GM23338 (cell line): ENCODE data around the gene ECSCR. TPM values are rescaled to one million over a fixed set of nuclear protein-coding genes. Genes with fewer than 3 reads are reported as not detected.
"Not testable (repeated sequence)": the region's sequence is repeated elsewhere in the genome, so short reads cannot be mapped to it uniquely, and the experiment has no call there.

Source experiments
- ATAC-seq: fragments of 200-7000 bp; cut with Tn5 transposase; 3 replicates; pipeline ENCODE4 v1.9.1; 2020
- DNase-seq: peaks from one replicate; pipeline ENCODE4 v3.0.0-alpha.2; 2015; ENCODE audit warnings: low spot score
- H2AFZ ChIP-seq: fragments of 200-600 bp; sonication (generic); 2 replicates; pipeline ENCODE4 v1.8.0; 2016; ENCODE audit warnings: antibody characterized with exemption, mild to moderate bottlenecking, moderate library complexity
- H3F3A ChIP-seq: fragments of 200-600 bp; sonication (generic); replicated peaks from 2 replicates; pipeline ENCODE4 v1.8.0; 2017; ENCODE audit warnings: antibody characterized with exemption, mixed run types, low read depth
- H3K27ac ChIP-seq: fragments of 200-600 bp; sonication (generic); 2 replicates; pipeline ENCODE4 v1.6.1; 2016; ENCODE audit warnings: low read depth
- H3K27me3 ChIP-seq: fragments of 200-600 bp; sonication (generic); 2 replicates; pipeline ENCODE4 v1.8.0; 2016; ENCODE audit warnings: mild to moderate bottlenecking, mixed run types, moderate library complexity; ENCODE audit not compliant: insufficient read depth
- H3K36me3 ChIP-seq: fragments of 200-600 bp; sonication (generic); 2 replicates; pipeline ENCODE4 v1.8.0; 2016; ENCODE audit warnings: mild to moderate bottlenecking; ENCODE audit not compliant: insufficient read depth
- H3K4me1 ChIP-seq: fragments of 200-600 bp; sonication (generic); 2 replicates; pipeline ENCODE4 v1.8.0; 2016; ENCODE audit warnings: mild to moderate bottlenecking, moderate library complexity; ENCODE audit not compliant: insufficient read depth
- H3K4me2 ChIP-seq: fragments of 200-600 bp; sonication (generic); 2 replicates; pipeline ENCODE4 v1.7.1; 2017; ENCODE audit warnings: mixed run types
- H3K4me3 ChIP-seq: fragments of 200-600 bp; sonication (generic); 2 replicates; pipeline ENCODE4 v1.6.1; 2016; ENCODE audit warnings: mixed run types
- H3K79me2 ChIP-seq: fragments of 200-600 bp; sonication (generic); replicated peaks from 2 replicates; pipeline ENCODE4 v1.8.0; 2017; ENCODE audit warnings: mild to moderate bottlenecking; ENCODE audit not compliant: insufficient read depth
- H3K9me2 ChIP-seq: fragments of 200-600 bp; sonication (generic); 2 replicates; pipeline ENCODE4 v1.8.0; 2017; ENCODE audit not compliant: insufficient read depth
- H4K20me1 ChIP-seq: fragments of 200-600 bp; sonication (generic); replicated peaks from 2 replicates; pipeline ENCODE4 v1.8.0; 2017; ENCODE audit warnings: mild to moderate bottlenecking; ENCODE audit not compliant: insufficient read depth
- H3K27ac Mint-ChIP-seq: 2 replicates; pipeline ENCODE4 v1.8.0; 2020; ENCODE audit warnings: inconsistent platforms, mild to moderate bottlenecking, moderate library complexity, mixed read lengths
- H3K27me3 Mint-ChIP-seq: 3 replicates; pipeline ENCODE4 v1.8.0; 2022; ENCODE audit warnings: low read depth, mild to moderate bottlenecking, moderate library complexity, mixed read lengths, inconsistent platforms; ENCODE audit not compliant: insufficient read depth, poor library complexity
- H3K36me3 Mint-ChIP-seq: 3 replicates; pipeline ENCODE4 v1.8.0; 2021; ENCODE audit warnings: low read depth, mild to moderate bottlenecking, inconsistent platforms, moderate library complexity, mixed read lengths
- H3K4me1 Mint-ChIP-seq: 3 replicates; pipeline ENCODE4 v1.8.0; 2020; ENCODE audit warnings: mild to moderate bottlenecking, inconsistent platforms, mixed read lengths
- H3K4me3 Mint-ChIP-seq: 3 replicates; pipeline ENCODE4 v1.8.0; 2021; ENCODE audit warnings: moderate library complexity, mild to moderate bottlenecking, inconsistent platforms, mixed read lengths
- H3K9me3 Mint-ChIP-seq: 3 replicates; pipeline ENCODE4 v1.8.0; 2020; ENCODE audit warnings: moderate library complexity, mild to moderate bottlenecking, inconsistent platforms, mixed read lengths
- CREB1 ChIP-seq: fragments of 250-450 bp; sonication (Bioruptor Pico); IDR thresholded peaks from 2 replicates; pipeline ENCODE4 v1.5.0; 2020; ENCODE audit warnings: low read depth, mild to moderate bottlenecking, moderate library complexity
- NANOG ChIP-seq: IDR thresholded peaks from 2 replicates; pipeline ENCODE4 v1.6.1; 2016; ENCODE audit warnings: antibody characterized with exemption, borderline replicate concordance
- STAT1 ChIP-seq: IDR thresholded peaks from one replicate; pipeline ENCODE4 v1.6.1; 2016; ENCODE audit warnings: antibody characterized with exemption; ENCODE audit not compliant: unreplicated experiment
- ZNF114 ChIP-seq: fragments of 250-450 bp; sonication (Bioruptor Pico); IDR thresholded peaks from 2 replicates; pipeline ENCODE4 v1.5.0; 2020; ENCODE audit warnings: mild to moderate bottlenecking, moderate library complexity
- polyA plus RNA-seq: library from polyadenylated mRNA; unstranded; fragments of >200 nt; fragmentation: Nextera tagmentation; extraction: Ambion mirVana; gene quantifications from 2 replicates; pipeline ENCODE4 v1.2.1, GENCODE V29; 2016
- total RNA-seq: library from RNA; depleted of rRNA; stranded (reverse); fragments of >200 nt; shearing (Covaris generic); gene quantifications from 2 replicates; pipeline ENCODE4 v1.2.3, GENCODE V29; 2014
- TF ChIP-seq, protein P1 (sequence below), 2 experiments: fragments of 200-600 bp in 1 of 2; sonication (generic) in 1 of 2; conservative IDR thresholded peaks; 2 replicates each; pipeline versions ENCODE4 v1.5.1 to v1.6.1; 2016 to 2017; ENCODE audit warnings: antibody characterized with exemption in 2 of 2, low read depth in 2 of 2, mild to moderate bottlenecking in 2 of 2, moderate library complexity in 1 of 2
- TF ChIP-seq, protein P2 (sequence below): fragments of 250-450 bp; sonication (Bioruptor Pico); IDR thresholded peaks from 2 replicates; pipeline ENCODE4 v1.5.0; 2020; ENCODE audit warnings: mild to moderate bottlenecking, moderate library complexity

The ECSCR gene
- total and polyA plus RNA-seq, 2 experiments from 2014 or later: 2.2 to 2.6 TPM

DNA sequence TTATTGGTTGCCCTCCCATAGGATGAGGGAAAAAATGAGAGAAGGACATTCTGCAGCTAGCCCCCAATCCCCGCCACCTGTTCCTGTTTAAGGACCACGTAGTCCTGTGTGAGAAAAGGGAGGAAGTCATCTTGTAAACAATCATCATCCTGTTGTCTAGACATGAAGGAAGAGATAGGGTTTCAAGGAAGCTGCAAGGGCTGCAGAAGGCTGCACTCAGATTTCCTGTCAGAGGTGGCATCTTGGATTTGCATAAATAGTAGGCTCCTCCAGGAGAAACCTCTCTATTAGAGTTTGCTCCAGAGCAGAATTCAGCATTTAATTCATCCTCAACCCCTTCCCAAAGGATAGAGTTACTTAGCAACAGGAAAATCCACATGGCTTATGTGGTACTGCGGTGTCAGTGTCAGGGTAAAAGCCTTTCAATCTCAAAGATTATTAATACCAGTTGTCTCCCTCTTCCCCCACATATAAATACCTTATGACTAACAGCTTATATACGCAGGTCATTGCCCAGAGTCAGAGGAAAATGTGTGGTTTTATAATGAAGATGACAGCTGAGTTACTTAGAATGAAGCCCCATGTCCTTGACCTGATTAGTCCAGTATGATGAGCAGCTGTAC lies 18.6 kb downstream of the ECSCR start:
- 0 out of 2 replicates have a peak overlapping the region, but pooled peaks have one; percentile 43 for H2AFZ ChIP-seq
- H3K9me2 ChIP-seq: no peaks in the 10 kb centered on the region
- no peaks in the 10 kb centered on the region for H3K9me3 Mint-ChIP-seq
- no peaks in the 10 kb centered on the region for H3K79me2 ChIP-seq
- no peak overlapping the region for H3K4me3 ChIP-seq
- no peak overlapping the region for H3K4me3 Mint-ChIP-seq
- H4K20me1 ChIP-seq: no peaks in the 10 kb centered on the region
- peaks cover 10% of the 10 kb centered on the region; the same call in 1 of the 2 replicates for H3K4me1 ChIP-seq
- no peaks in the 10 kb centered on the region for H3K27me3 ChIP-seq
- ATAC-seq: no peak
- no peak overlapping the region for H3K27ac Mint-ChIP-seq
- TF ChIP-seq STAT1: no peak
- H3K36me3 ChIP-seq: no peaks in the 10 kb centered on the region
- no peak overlapping the region for H3K27ac ChIP-seq
- H3F3A ChIP-seq: no peaks in the 10 kb centered on the region
- peaks cover 10% of the 10 kb centered on the region for H3K27me3 Mint-ChIP-seq
- no peak for DNase-seq
- H3K4me1 Mint-ChIP-seq: peaks cover 13% of the 10 kb centered on the region
- no peaks in the 10 kb centered on the region for H3K36me3 Mint-ChIP-seq
- H3K4me2 ChIP-seq: no peak overlapping the region

DNA sequence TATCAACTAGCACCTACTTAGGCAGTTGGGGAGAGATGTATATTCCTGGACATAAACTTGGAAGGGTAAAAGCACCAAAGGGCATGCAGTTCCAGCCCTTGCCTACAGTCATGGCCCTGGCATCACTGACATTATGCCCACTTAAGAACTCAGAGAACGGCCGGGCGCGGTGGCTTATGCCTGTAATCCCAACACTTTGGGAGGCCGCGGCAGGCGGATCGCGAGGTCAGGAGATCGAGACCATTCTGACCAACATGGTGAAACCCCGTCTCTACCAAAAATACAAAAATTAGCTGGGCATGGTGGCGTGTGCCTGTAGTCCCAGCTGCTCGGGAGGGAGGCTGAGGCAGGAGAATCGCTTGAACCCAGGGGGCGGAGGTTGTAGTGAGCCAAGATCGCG lies 22.1 kb downstream of the ECSCR start:
- ATAC-seq, H3K27ac Mint-ChIP-seq, H3F3A ChIP-seq, H3K79me2 ChIP-seq, H3K27me3 Mint-ChIP-seq, H3K9me3 Mint-ChIP-seq, H4K20me1 ChIP-seq, H3K4me2 ChIP-seq, H3K36me3 ChIP-seq, H2AFZ ChIP-seq, H3K9me2 ChIP-seq, H3K4me3 ChIP-seq, H3K36me3 Mint-ChIP-seq, H3K27ac ChIP-seq, DNase-seq, H3K27me3 ChIP-seq, H3K4me3 Mint-ChIP-seq: not testable (repeated sequence)
- H3K4me1 Mint-ChIP-seq: peaks cover 16% of the 10 kb centered on the region
- peaks cover 20% of the 10 kb centered on the region for H3K4me1 ChIP-seq

DNA sequence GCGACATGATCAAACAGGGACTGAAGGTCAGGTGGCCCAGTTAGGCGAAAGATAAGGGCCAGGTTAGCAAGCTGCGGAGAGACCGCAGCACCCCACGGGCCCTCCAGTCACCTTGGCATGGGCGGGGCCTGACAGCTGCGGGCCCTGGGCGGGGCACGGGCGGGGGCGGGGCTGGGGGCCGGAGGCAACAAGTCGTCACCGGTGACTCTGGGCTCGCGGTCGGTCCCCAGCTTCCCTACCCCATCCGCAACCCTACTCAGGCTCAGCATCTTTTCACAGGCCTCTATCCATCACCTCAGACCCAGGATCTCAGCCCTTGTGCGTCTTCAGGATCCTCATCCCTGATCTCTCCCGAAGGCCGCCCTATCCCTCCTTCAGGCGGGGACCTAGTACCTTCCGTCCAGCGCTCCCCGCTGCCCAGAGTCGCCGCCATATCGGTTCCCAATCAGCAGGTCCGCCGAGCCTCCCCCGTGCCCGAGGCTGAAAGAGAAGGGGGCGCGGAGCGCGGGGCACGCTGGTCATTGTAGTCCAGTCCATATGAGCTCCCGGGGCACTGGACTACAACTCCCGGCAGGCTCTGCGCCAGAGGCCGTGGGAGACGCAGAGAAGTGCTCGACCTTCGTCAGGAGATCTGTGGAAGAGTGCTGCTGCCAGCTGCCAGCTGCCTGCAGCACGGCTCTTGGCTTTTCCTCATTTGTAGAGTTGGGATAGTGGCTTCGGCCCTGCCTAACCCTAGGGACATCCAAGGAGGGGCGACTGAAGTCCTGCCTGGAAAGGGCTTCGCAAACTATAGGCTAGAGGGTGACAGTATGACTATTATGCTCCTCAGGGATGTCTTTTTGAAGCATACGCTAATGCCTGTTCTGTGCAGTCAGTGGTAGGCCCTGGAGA lies 23.3 kb downstream of the ECSCR start, which contains the start of gene DNAJC18:
Gene DNAJC18, minus strand, starts transcription at position 513 of the 891 bp plus-strand sequence. Its CDS starts 80 bp downstream, at position 433.
- no peaks in the 10 kb centered on the region for H3K27me3 ChIP-seq
- peaks cover 15% of the 10 kb centered on the region for H3K4me1 ChIP-seq
- peak within 1 kb of the TSS; percentile 91 for H3K4me2 ChIP-seq
- peak within 1 kb of the TSS; percentile 89 for H3K27ac ChIP-seq
- H3K9me2 ChIP-seq: no peaks in the 10 kb centered on the region
- H3K36me3 ChIP-seq: peaks cover 6% of the 10 kb centered on the region; the same call in 1 of the 2 replicates
- Mint-ChIP-seq H3K9me3 (no peaks in the 10 kb centered on the region), H3K4me3 (peak within 1 kb of the TSS; percentile 96), H3K36me3 (peaks cover 10% of the 10 kb centered on the region; the same call in 2 of the 3 replicates), H3K27ac (peak within 1 kb of the TSS; percentile 98), H3K4me1 (peaks cover 15% of the 10 kb centered on the region), H3K27me3 (peaks cover 6% of the 10 kb centered on the region)
- H4K20me1 ChIP-seq: no peaks in the 10 kb centered on the region
- peak within 1 kb of the TSS; percentile 89 for H3K4me3 ChIP-seq
- DNase-seq (peak; percentile 97), ATAC-seq (peak; percentile 95)
- peak within 1 kb of the TSS; percentile 95; the same call in 1 of the 2 replicates for H2AFZ ChIP-seq
- H3F3A ChIP-seq: 0 out of 2 replicates have a peak, but pooled peaks cover 10% of the 10 kb centered on the region
- no peaks in the 10 kb centered on the region for H3K79me2 ChIP-seq
- TF ChIP-seq, protein P1, sequence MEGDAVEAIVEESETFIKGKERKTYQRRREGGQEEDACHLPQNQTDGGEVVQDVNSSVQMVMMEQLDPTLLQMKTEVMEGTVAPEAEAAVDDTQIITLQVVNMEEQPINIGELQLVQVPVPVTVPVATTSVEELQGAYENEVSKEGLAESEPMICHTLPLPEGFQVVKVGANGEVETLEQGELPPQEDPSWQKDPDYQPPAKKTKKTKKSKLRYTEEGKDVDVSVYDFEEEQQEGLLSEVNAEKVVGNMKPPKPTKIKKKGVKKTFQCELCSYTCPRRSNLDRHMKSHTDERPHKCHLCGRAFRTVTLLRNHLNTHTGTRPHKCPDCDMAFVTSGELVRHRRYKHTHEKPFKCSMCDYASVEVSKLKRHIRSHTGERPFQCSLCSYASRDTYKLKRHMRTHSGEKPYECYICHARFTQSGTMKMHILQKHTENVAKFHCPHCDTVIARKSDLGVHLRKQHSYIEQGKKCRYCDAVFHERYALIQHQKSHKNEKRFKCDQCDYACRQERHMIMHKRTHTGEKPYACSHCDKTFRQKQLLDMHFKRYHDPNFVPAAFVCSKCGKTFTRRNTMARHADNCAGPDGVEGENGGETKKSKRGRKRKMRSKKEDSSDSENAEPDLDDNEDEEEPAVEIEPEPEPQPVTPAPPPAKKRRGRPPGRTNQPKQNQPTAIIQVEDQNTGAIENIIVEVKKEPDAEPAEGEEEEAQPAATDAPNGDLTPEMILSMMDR (conservative IDR thresholded peaks at IDR 0.05; ENCODE audit: low read depth in 2 of 2): no peak
- TF ChIP-seq, protein P2, sequence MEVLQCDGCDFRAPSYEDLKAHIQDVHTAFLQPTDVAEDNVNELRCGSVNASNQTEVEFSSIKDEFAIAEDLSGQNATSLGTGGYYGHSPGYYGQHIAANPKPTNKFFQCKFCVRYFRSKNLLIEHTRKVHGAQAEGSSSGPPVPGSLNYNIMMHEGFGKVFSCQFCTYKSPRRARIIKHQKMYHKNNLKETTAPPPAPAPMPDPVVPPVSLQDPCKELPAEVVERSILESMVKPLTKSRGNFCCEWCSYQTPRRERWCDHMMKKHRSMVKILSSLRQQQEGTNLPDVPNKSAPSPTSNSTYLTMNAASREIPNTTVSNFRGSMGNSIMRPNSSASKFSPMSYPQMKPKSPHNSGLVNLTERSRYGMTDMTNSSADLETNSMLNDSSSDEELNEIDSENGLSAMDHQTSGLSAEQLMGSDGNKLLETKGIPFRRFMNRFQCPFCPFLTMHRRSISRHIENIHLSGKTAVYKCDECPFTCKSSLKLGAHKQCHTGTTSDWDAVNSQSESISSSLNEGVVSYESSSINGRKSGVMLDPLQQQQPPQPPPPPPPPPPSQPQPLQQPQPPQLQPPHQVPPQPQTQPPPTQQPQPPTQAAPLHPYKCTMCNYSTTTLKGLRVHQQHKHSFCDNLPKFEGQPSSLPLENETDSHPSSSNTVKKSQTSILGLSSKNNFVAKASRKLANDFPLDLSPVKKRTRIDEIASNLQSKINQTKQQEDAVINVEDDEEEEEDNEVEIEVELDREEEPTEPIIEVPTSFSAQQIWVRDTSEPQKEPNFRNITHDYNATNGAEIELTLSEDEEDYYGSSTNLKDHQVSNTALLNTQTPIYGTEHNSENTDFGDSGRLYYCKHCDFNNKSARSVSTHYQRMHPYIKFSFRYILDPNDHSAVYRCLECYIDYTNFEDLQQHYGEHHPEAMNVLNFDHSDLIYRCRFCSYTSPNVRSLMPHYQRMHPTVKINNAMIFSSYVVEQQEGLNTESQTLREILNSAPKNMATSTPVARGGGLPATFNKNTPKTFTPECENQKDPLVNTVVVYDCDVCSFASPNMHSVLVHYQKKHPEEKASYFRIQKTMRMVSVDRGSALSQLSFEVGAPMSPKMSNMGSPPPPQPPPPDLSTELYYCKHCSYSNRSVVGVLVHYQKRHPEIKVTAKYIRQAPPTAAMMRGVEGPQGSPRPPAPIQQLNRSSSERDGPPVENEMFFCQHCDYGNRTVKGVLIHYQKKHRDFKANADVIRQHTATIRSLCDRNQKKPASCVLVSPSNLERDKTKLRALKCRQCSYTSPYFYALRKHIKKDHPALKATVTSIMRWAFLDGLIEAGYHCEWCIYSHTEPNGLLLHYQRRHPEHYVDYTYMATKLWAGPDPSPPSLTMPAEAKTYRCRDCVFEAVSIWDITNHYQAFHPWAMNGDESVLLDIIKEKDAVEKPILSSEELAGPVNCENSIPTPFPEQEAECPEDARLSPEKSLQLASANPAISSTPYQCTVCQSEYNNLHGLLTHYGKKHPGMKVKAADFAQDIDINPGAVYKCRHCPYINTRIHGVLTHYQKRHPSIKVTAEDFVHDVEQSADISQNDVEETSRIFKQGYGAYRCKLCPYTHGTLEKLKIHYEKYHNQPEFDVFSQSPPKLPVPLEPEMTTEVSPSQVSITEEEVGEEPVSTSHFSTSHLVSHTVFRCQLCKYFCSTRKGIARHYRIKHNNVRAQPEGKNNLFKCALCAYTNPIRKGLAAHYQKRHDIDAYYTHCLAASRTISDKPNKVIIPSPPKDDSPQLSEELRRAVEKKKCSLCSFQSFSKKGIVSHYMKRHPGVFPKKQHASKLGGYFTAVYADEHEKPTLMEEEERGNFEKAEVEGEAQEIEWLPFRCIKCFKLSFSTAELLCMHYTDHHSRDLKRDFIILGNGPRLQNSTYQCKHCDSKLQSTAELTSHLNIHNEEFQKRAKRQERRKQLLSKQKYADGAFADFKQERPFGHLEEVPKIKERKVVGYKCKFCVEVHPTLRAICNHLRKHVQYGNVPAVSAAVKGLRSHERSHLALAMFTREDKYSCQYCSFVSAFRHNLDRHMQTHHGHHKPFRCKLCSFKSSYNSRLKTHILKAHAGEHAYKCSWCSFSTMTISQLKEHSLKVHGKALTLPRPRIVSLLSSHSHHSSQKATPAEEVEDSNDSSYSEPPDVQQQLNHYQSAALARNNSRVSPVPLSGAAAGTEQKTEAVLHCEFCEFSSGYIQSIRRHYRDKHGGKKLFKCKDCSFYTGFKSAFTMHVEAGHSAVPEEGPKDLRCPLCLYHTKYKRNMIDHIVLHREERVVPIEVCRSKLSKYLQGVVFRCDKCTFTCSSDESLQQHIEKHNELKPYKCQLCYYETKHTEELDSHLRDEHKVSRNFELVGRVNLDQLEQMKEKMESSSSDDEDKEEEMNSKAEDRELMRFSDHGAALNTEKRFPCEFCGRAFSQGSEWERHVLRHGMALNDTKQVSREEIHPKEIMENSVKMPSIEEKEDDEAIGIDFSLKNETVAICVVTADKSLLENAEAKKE: no peak
- TF ChIP-seq NANOG (no peak), CREB1 (0 out of 2 replicates have a peak, but pooled peaks have one; percentile 50), ZNF114 (no peak)
